Hematopoietic multipotent progenitor cell treated with erythropoietin and hydrocortisone succinate and interleukin-3 and kit ligand, for 4 days (in vitro differentiated cells): ENCODE measurements around the gene NLRP1.

Experiments used
- DNase-seq: peaks from one replicate; pipeline ENCODE4 v3.0.0-alpha.2; 2015

The NLRP1 gene

GRCh38 chr17:5466295-5466694 lies 118.0 kb downstream of the NLRP1 start:
- no peak for DNase-seq

GRCh38 chr17:5464717-5465507 lies 119.4 kb downstream of the NLRP1 start:
- DNase-seq = no peak
